PFSK-1 (cell line): ENCODE data around the gene CLDN11.

Experiments
- POLR2AphosphoS5 ChIP-seq: IDR thresholded peaks from 2 replicates; pipeline ENCODE4 v1.6.1; 2012; ENCODE audit warnings: low read depth, mild to moderate bottlenecking, control low read depth, low read length, moderate library complexity
- SIN3A ChIP-seq: IDR thresholded peaks from 2 replicates; pipeline ENCODE4 v1.6.1; 2012; ENCODE audit warnings: mild to moderate bottlenecking, low read length, moderate library complexity, borderline replicate concordance; ENCODE audit not compliant: insufficient read depth
- TAF1 ChIP-seq: IDR thresholded peaks from 2 replicates; pipeline ENCODE4 v1.6.1; 2012; ENCODE audit warnings: low read length, control low read depth, borderline replicate concordance; ENCODE audit not compliant: insufficient read depth
- TF ChIP-seq, protein P1 (sequence below), 2 experiments: IDR thresholded peaks; 2 replicates each; pipeline versions ENCODE4 v1.6.1 to v1.8.0; 2011 to 2012; ENCODE audit warnings: low read depth in 2 of 2, low read length in 2 of 2, control low read depth in 1 of 2, inconsistent platforms in 1 of 2, mild to moderate bottlenecking in 1 of 2, moderate library complexity in 1 of 2; ENCODE audit not compliant: insufficient read depth in 1 of 2

GRCh38 chr3:170458285-170458684, 39.6 kb downstream of the CLDN11 start:
- TF ChIP-seq, protein P1, sequence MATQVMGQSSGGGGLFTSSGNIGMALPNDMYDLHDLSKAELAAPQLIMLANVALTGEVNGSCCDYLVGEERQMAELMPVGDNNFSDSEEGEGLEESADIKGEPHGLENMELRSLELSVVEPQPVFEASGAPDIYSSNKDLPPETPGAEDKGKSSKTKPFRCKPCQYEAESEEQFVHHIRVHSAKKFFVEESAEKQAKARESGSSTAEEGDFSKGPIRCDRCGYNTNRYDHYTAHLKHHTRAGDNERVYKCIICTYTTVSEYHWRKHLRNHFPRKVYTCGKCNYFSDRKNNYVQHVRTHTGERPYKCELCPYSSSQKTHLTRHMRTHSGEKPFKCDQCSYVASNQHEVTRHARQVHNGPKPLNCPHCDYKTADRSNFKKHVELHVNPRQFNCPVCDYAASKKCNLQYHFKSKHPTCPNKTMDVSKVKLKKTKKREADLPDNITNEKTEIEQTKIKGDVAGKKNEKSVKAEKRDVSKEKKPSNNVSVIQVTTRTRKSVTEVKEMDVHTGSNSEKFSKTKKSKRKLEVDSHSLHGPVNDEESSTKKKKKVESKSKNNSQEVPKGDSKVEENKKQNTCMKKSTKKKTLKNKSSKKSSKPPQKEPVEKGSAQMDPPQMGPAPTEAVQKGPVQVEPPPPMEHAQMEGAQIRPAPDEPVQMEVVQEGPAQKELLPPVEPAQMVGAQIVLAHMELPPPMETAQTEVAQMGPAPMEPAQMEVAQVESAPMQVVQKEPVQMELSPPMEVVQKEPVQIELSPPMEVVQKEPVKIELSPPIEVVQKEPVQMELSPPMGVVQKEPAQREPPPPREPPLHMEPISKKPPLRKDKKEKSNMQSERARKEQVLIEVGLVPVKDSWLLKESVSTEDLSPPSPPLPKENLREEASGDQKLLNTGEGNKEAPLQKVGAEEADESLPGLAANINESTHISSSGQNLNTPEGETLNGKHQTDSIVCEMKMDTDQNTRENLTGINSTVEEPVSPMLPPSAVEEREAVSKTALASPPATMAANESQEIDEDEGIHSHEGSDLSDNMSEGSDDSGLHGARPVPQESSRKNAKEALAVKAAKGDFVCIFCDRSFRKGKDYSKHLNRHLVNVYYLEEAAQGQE (IDR thresholded peaks at IDR 0.05; ENCODE audit: insufficient read depth in 1 of 2, low read depth in 2 of 2, low read length in 2 of 2), result no peak
- TF ChIP-seq POLR2AphosphoS5 (no peak), TAF1 (no peak), SIN3A (no peak)
